Measurements from ENCODE around the gene SEMA3B.

Gene SEMA3B

GRCh38 chr3:50265571-50265970, 3.4 kb upstream of the SEMA3B start:
- peaks cover 11% of the 10 kb centered on the region; the same call in 1 of the 2 replicates for H3K79me2 ChIP-seq (ENCODE audit: insufficient read depth, low read length)
- H3K9ac ChIP-seq (ENCODE audit: low read depth, low read length, poor library complexity, severe bottlenecking): no peak overlapping the region
- H3K4me2 ChIP-seq (ENCODE audit: low read depth, low read length, poor library complexity, severe bottlenecking): no peak overlapping the region
- H3K9me2 ChIP-seq (replicated peaks; ENCODE audit: low read depth, low read length): no peaks in the 10 kb centered on the region
- no peaks in the 10 kb centered on the region for H3K36me3 ChIP-seq (ENCODE audit: insufficient read depth, low read length)
- no peak overlapping the region for H3K4me3 ChIP-seq (ENCODE audit: low read length, poor library complexity, severe bottlenecking)
- TF ChIP-seq EZH2phosphoT487 (IDR thresholded peaks at IDR 0.05; ENCODE audit: borderline replicate concordance): no peak
- TF ChIP-seq CTCF (conservative IDR thresholded peaks at IDR 0.05; ENCODE audit: low read length): no peak
- H3K9me3 ChIP-seq (ENCODE audit: insufficient read depth, low read depth, low read length): no peaks in the 10 kb centered on the region
- peaks cover 9% of the 10 kb centered on the region for H3K4me1 ChIP-seq (ENCODE audit: insufficient read depth, low read length, poor library complexity, severe bottlenecking)
- H2AFZ ChIP-seq (ENCODE audit: low read length): no peak overlapping the region
- H3K27me3 ChIP-seq (ENCODE audit: insufficient read depth, low read length, poor library complexity, severe bottlenecking): no peaks in the 10 kb centered on the region
- H3F3A ChIP-seq (ENCODE audit: low read depth): no peaks in the 10 kb centered on the region
- H4K20me1 ChIP-seq (ENCODE audit: insufficient read depth, low read length, poor library complexity, severe bottlenecking): no peaks in the 10 kb centered on the region

GRCh38 chr3:50266017-50266416, 2.9 kb upstream of the SEMA3B start:
- Histone ChIP-seq H3K4me1 (ENCODE audit: insufficient read depth, low read length, poor library complexity, severe bottlenecking) (peaks cover 4% of the 10 kb centered on the region), H3F3A (ENCODE audit: low read depth) (no peaks in the 10 kb centered on the region), H3K9me2 (replicated peaks; ENCODE audit: low read depth, low read length) (no peaks in the 10 kb centered on the region), H3K36me3 (ENCODE audit: insufficient read depth, low read length) (no peaks in the 10 kb centered on the region), H4K20me1 (ENCODE audit: insufficient read depth, low read length, poor library complexity, severe bottlenecking) (no peaks in the 10 kb centered on the region), H3K27me3 (ENCODE audit: insufficient read depth, low read length, poor library complexity, severe bottlenecking) (no peaks in the 10 kb centered on the region), H3K4me3 (ENCODE audit: low read length, poor library complexity, severe bottlenecking) (no peak overlapping the region), H2AFZ (ENCODE audit: low read length) (no peak overlapping the region), H3K9me3 (ENCODE audit: insufficient read depth, low read depth, low read length) (no peaks in the 10 kb centered on the region), H3K9ac (ENCODE audit: low read depth, low read length, poor library complexity, severe bottlenecking) (no peak overlapping the region), H3K79me2 (ENCODE audit: insufficient read depth, low read length) (peaks cover 6% of the 10 kb centered on the region; the same call in 1 of the 2 replicates), H3K4me2 (ENCODE audit: low read depth, low read length, poor library complexity, severe bottlenecking) (no peak overlapping the region)
- TF ChIP-seq EZH2phosphoT487 (IDR thresholded peaks at IDR 0.05; ENCODE audit: borderline replicate concordance): no peak
- no peak for TF ChIP-seq CTCF (conservative IDR thresholded peaks at IDR 0.05; ENCODE audit: low read length)

- H3F3A ChIP-seq (ENCODE audit: low read depth): no peaks in the 10 kb centered on the region
- H3K9ac ChIP-seq (ENCODE audit: low read depth, low read length, poor library complexity, severe bottlenecking): no peak overlapping the region
- H3K79me2 ChIP-seq (ENCODE audit: insufficient read depth, low read length): no peaks in the 10 kb centered on the region
- no peaks in the 10 kb centered on the region for H3K4me1 ChIP-seq (ENCODE audit: insufficient read depth, low read length, poor library complexity, severe bottlenecking)
- H3K9me3 ChIP-seq (ENCODE audit: insufficient read depth, low read depth, low read length): no peaks in the 10 kb centered on the region
- H3K27me3 ChIP-seq (ENCODE audit: insufficient read depth, low read length, poor library complexity, severe bottlenecking): no peaks in the 10 kb centered on the region
- TF ChIP-seq EZH2phosphoT487 (IDR thresholded peaks at IDR 0.05; ENCODE audit: borderline replicate concordance) (no peak), CTCF (conservative IDR thresholded peaks at IDR 0.05; ENCODE audit: low read length) (no peak)
- no peak overlapping the region for H3K4me3 ChIP-seq (ENCODE audit: low read length, poor library complexity, severe bottlenecking)
- no peak overlapping the region for H3K4me2 ChIP-seq (ENCODE audit: low read depth, low read length, poor library complexity, severe bottlenecking)
- no peaks in the 10 kb centered on the region for H3K36me3 ChIP-seq (ENCODE audit: insufficient read depth, low read length)
- no peaks in the 10 kb centered on the region for H3K9me2 ChIP-seq (replicated peaks; ENCODE audit: low read depth, low read length)
- no peaks in the 10 kb centered on the region for H4K20me1 ChIP-seq (ENCODE audit: insufficient read depth, low read length, poor library complexity, severe bottlenecking)
- H2AFZ ChIP-seq (ENCODE audit: low read length): no peak overlapping the region
Measured at GRCh38 chr3:50266836-50267235, 2.1 kb upstream of the SEMA3B start.
